DOHH2 (cell line): ENCODE data around the gene MISP.

Source experiments
- EZH2phosphoT487 ChIP-seq: fragments of 200-600 bp; sonication (generic); IDR thresholded peaks from 2 replicates; pipeline ENCODE4 v1.6.1; 2017; ENCODE audit warnings: borderline replicate concordance, mild to moderate bottlenecking, antibody characterized with exemption, low read length, moderate library complexity, mixed read lengths
- TF ChIP-seq, protein P1 (sequence below): fragments of 200-600 bp; sonication (generic); IDR thresholded peaks from one replicate; pipeline ENCODE4 v1.5.1; 2014; ENCODE audit warnings: antibody characterized with exemption, mild to moderate bottlenecking, low read depth, low read length; ENCODE audit not compliant: poor library complexity, severe bottlenecking

DNA sequence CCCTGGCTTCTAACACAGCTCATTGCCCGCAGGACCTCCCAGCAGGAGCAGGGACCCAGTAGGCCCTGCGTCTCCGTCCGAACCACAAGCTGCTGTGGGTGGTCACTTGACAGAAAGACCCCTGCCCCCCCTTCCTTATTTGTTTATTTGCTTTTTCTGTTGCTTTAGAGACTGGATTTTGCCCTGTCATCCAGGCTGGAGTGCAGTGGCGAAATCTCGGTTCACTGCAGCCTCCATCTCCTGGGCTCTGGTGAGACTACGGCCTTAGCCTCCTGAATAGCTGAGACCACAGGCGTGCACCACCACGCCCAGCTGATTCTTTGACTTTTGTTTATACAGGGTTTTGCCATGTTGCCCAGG lies 38.8 kb downstream of the MISP start:
- TF ChIP-seq, protein P1, sequence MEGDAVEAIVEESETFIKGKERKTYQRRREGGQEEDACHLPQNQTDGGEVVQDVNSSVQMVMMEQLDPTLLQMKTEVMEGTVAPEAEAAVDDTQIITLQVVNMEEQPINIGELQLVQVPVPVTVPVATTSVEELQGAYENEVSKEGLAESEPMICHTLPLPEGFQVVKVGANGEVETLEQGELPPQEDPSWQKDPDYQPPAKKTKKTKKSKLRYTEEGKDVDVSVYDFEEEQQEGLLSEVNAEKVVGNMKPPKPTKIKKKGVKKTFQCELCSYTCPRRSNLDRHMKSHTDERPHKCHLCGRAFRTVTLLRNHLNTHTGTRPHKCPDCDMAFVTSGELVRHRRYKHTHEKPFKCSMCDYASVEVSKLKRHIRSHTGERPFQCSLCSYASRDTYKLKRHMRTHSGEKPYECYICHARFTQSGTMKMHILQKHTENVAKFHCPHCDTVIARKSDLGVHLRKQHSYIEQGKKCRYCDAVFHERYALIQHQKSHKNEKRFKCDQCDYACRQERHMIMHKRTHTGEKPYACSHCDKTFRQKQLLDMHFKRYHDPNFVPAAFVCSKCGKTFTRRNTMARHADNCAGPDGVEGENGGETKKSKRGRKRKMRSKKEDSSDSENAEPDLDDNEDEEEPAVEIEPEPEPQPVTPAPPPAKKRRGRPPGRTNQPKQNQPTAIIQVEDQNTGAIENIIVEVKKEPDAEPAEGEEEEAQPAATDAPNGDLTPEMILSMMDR, result no peak
- TF ChIP-seq EZH2phosphoT487, result no peak
